ENCODE measurements around the gene CD99.

- TF ChIP-seq CTCF (IDR thresholded peaks at IDR 0.05; ENCODE audit: insufficient read depth, low read length, poor library complexity, severe bottlenecking) (no peak), EZH2phosphoT487 (conservative IDR thresholded peaks at IDR 0.05; ENCODE audit: low read length) (no peak)
Observed at GRCh38 chrX:2684256-2684655, 6.8 kb upstream of the CD99 start.

Data from SU-DHL-6 (cell line).